Measurements from ENCODE around the gene STK17A. TPM values are rescaled to one million over a fixed set of nuclear protein-coding genes. Genes with fewer than 3 reads are reported as not detected.
"Not testable (repeated sequence)": the region's sequence is repeated elsewhere in the genome, so short reads cannot be mapped to it uniquely, and the experiment has no call there.

STK17A gene
- polyA plus RNA-seq, 2 donors, result 7.4 to 9.8 TPM

- Histone ChIP-seq H3K27ac (ENCODE audit: low read depth in 2 of 2, low read length in 1 of 2) (no peak overlapping the region), H3K36me3 (ENCODE audit: control insufficient read depth in 2 of 2, insufficient read depth in 2 of 2, low read length in 1 of 2) (no peaks in the 10 kb centered on the region), H3K27me3 (ENCODE audit: control insufficient read depth in 1 of 2, insufficient read depth in 2 of 2, low read length in 2 of 2) (no peaks in the 10 kb centered on the region), H3K9me3 (ENCODE audit: control insufficient read depth in 2 of 2, insufficient read depth in 1 of 2, low read depth in 1 of 2, low read length in 1 of 2) (no peaks in the 10 kb centered on the region), H3K4me1 (ENCODE audit: control insufficient read depth in 2 of 2, insufficient read depth in 2 of 2, low read length in 1 of 2) (no peaks in the 10 kb centered on the region), H3K4me3 (ENCODE audit: low read depth in 1 of 2, low read length in 2 of 2) (no peak overlapping the region)
- 89 to 95% methylated on average over 3 of the region's 3 CpGs for WGBS, 2 donors
These were observed 20.5 kb upstream of the STK17A start for GRCh38 chr7:43562383-43562782.

DNA sequence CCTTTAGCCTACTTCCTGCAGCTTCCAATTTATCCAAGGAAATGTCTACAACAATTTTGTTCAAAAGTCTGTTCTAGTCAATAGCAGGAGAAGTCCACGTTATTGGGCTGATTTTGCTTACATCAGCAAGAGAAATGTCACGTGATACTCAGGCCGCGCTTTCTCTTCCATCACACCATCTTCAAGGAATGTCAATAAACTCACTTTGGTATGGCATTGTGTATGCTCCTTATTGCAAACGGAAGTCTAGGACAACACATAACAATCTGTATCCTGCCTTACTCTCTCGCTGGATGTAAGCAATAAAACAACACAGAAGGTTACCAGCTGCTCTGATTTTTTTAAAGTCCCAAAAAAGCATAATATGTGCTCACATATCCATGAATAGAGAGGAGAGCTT, 17.1 kb upstream of the STK17A start:
- no peak overlapping the region for H3K27ac ChIP-seq (ENCODE audit: low read depth in 2 of 2, low read length in 1 of 2)
- H3K4me1 ChIP-seq (ENCODE audit: control insufficient read depth in 2 of 2, insufficient read depth in 2 of 2, low read length in 1 of 2), result peaks cover 0 to 3% of the 10 kb centered on the region in 2 donors
- H3K27me3 ChIP-seq (ENCODE audit: control insufficient read depth in 1 of 2, insufficient read depth in 2 of 2, low read length in 2 of 2), result no peaks in the 10 kb centered on the region
- H3K36me3 ChIP-seq (ENCODE audit: control insufficient read depth in 2 of 2, insufficient read depth in 2 of 2, low read length in 1 of 2), result no peaks in the 10 kb centered on the region
- WGBS, 2 donors, result 59 to 61% methylated on average over 6 of the region's 6 CpGs
- no peaks in the 10 kb centered on the region for H3K9me3 ChIP-seq (ENCODE audit: control insufficient read depth in 2 of 2, insufficient read depth in 1 of 2, low read depth in 1 of 2, low read length in 1 of 2)
- H3K4me3 ChIP-seq (ENCODE audit: low read depth in 1 of 2, low read length in 2 of 2), result no peak overlapping the region

GRCh38 chr7:43568529-43568928, 14.4 kb upstream of the STK17A start:
- 43 to 65% methylated on average over 6 of the region's 6 CpGs for WGBS, 2 donors
- no peaks in the 10 kb centered on the region for H3K9me3 ChIP-seq (ENCODE audit: control insufficient read depth in 2 of 2, insufficient read depth in 1 of 2, low read depth in 1 of 2, low read length in 1 of 2)
- no peaks in the 10 kb centered on the region for H3K27me3 ChIP-seq (ENCODE audit: control insufficient read depth in 1 of 2, insufficient read depth in 2 of 2, low read length in 2 of 2)
- H3K4me1 ChIP-seq (ENCODE audit: control insufficient read depth in 2 of 2, insufficient read depth in 2 of 2, low read length in 1 of 2), result peaks cover 0 to 3% of the 10 kb centered on the region in 2 donors
- H3K27ac ChIP-seq (ENCODE audit: low read depth in 2 of 2, low read length in 1 of 2), result peak overlapping the region; percentile 24 to 69
- H3K4me3 ChIP-seq (ENCODE audit: low read depth in 1 of 2, low read length in 2 of 2), result no peak overlapping the region
- H3K36me3 ChIP-seq (ENCODE audit: control insufficient read depth in 2 of 2, insufficient read depth in 2 of 2, low read length in 1 of 2), result no peaks in the 10 kb centered on the region

DNA sequence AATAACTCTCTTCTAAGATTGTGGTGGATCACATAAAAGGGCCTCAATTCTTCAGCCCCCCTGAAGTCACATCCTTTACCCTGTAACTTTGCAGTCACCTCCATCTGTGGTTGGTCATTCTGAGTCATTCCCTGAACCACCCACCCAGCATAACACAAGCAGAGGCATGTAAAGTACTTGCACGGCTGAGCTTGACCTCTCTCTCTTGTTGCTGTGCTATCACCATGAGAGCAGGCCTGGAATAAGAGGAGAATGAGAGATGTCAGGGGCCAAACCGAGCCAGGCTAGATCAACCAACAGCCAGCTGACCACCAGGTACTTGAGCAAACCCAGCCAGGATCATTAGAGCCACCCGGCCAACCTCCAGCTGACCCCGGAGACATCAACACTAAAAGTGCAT, 13.5 kb upstream of the STK17A start:
- Histone ChIP-seq H3K9me3 (ENCODE audit: control insufficient read depth in 2 of 2, insufficient read depth in 1 of 2, low read depth in 1 of 2, low read length in 1 of 2) (no peaks in the 10 kb centered on the region), H3K36me3 (ENCODE audit: control insufficient read depth in 2 of 2, insufficient read depth in 2 of 2, low read length in 1 of 2) (no peaks in the 10 kb centered on the region), H3K27ac (ENCODE audit: low read depth in 2 of 2, low read length in 1 of 2) (no peak overlapping the region), H3K4me1 (ENCODE audit: control insufficient read depth in 2 of 2, insufficient read depth in 2 of 2, low read length in 1 of 2) (peaks cover 0 to 3% of the 10 kb centered on the region in 2 donors), H3K27me3 (ENCODE audit: control insufficient read depth in 1 of 2, insufficient read depth in 2 of 2, low read length in 2 of 2) (no peaks in the 10 kb centered on the region), H3K4me3 (ENCODE audit: low read depth in 1 of 2, low read length in 2 of 2) (no peak overlapping the region)
- WGBS, 2 donors, result 72% methylated on average over 4 of the region's 4 CpGs

- Histone ChIP-seq H3K4me1 (ENCODE audit: control insufficient read depth in 2 of 2, insufficient read depth in 2 of 2, low read length in 1 of 2) (peaks cover 0 to 3% of the 10 kb centered on the region in 2 donors), H3K36me3 (ENCODE audit: control insufficient read depth in 2 of 2, insufficient read depth in 2 of 2, low read length in 1 of 2) (no peaks in the 10 kb centered on the region), H3K9me3 (ENCODE audit: control insufficient read depth in 2 of 2, insufficient read depth in 1 of 2, low read depth in 1 of 2, low read length in 1 of 2) (no peaks in the 10 kb centered on the region), H3K27ac (ENCODE audit: low read depth in 2 of 2, low read length in 1 of 2) (peak overlapping the region in 1 of 2 donors; percentile 4), H3K27me3 (ENCODE audit: control insufficient read depth in 1 of 2, insufficient read depth in 2 of 2, low read length in 2 of 2) (no peaks in the 10 kb centered on the region), H3K4me3 (ENCODE audit: low read depth in 1 of 2, low read length in 2 of 2) (no peak overlapping the region)
- WGBS, 2 donors, result 85 to 92% methylated on average over 4 of the region's 4 CpGs
These were observed 12.1 kb upstream of the STK17A start for GRCh38 chr7:43570688-43571365.

DNA sequence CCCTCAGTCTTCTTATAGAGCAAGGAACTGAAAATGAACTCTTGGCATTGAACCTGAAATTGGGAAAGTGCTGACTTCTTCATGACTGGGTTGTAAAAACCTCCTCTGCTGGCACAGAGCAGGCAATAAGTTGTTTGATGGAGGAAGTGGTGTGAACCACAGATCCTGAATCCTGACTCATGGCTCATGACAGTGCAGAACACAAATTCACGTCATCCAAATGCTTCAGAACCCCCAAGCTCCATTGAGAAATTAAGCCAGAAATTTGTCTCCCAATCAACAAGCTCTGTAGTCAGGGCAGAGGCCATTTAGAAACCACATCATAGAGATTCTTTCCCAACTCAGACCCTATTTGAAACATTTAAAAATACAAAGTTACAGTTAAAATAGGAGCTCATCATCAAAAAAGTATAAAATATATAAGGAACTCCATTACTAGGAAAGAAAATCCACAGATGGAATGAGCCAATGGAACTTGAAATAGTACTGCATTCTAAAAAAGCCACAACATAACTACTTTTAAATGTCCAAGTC, 10.3 kb upstream of the STK17A start:
- Histone ChIP-seq H3K4me1 (ENCODE audit: control insufficient read depth in 2 of 2, insufficient read depth in 2 of 2, low read length in 1 of 2) (peaks cover 0 to 3% of the 10 kb centered on the region in 2 donors), H3K9me3 (ENCODE audit: control insufficient read depth in 2 of 2, insufficient read depth in 1 of 2, low read depth in 1 of 2, low read length in 1 of 2) (no peaks in the 10 kb centered on the region), H3K36me3 (ENCODE audit: control insufficient read depth in 2 of 2, insufficient read depth in 2 of 2, low read length in 1 of 2) (no peaks in the 10 kb centered on the region), H3K4me3 (ENCODE audit: low read depth in 1 of 2, low read length in 2 of 2) (no peak overlapping the region), H3K27me3 (ENCODE audit: control insufficient read depth in 1 of 2, insufficient read depth in 2 of 2, low read length in 2 of 2) (no peaks in the 10 kb centered on the region), H3K27ac (ENCODE audit: low read depth in 2 of 2, low read length in 1 of 2) (no peak overlapping the region)
- 13 to 21% methylated on average over 1 of the region's 1 CpG for whole genome bisulfite sequencing, 2 donors

- H3K27ac ChIP-seq (ENCODE audit: low read depth in 2 of 2, low read length in 1 of 2); H3K9me3 ChIP-seq (ENCODE audit: control insufficient read depth in 2 of 2, insufficient read depth in 1 of 2, low read depth in 1 of 2, low read length in 1 of 2); H3K27me3 ChIP-seq (ENCODE audit: control insufficient read depth in 1 of 2, insufficient read depth in 2 of 2, low read length in 2 of 2); H3K4me3 ChIP-seq (ENCODE audit: low read depth in 1 of 2, low read length in 2 of 2); H3K36me3 ChIP-seq (ENCODE audit: control insufficient read depth in 2 of 2, insufficient read depth in 2 of 2, low read length in 1 of 2); H3K4me1 ChIP-seq (ENCODE audit: control insufficient read depth in 2 of 2, insufficient read depth in 2 of 2, low read length in 1 of 2): not testable (repeated sequence)
- WGBS, 2 donors, result 92 to 93% methylated on average over 2 of the region's 2 CpGs
These were observed 9.1 kb upstream of the STK17A start for GRCh38 chr7:43573832-43574231.

- Histone ChIP-seq H3K27me3 (ENCODE audit: control insufficient read depth in 1 of 2, insufficient read depth in 2 of 2, low read length in 2 of 2) (no peaks in the 10 kb centered on the region), H3K9me3 (ENCODE audit: control insufficient read depth in 2 of 2, insufficient read depth in 1 of 2, low read depth in 1 of 2, low read length in 1 of 2) (no peaks in the 10 kb centered on the region), H3K4me1 (ENCODE audit: control insufficient read depth in 2 of 2, insufficient read depth in 2 of 2, low read length in 1 of 2) (no peaks in the 10 kb centered on the region), H3K27ac (ENCODE audit: low read depth in 2 of 2, low read length in 1 of 2) (no peak overlapping the region), H3K36me3 (ENCODE audit: control insufficient read depth in 2 of 2, insufficient read depth in 2 of 2, low read length in 1 of 2) (no peaks in the 10 kb centered on the region), H3K4me3 (ENCODE audit: low read depth in 1 of 2, low read length in 2 of 2) (no peak overlapping the region)
- 92 to 93% methylated on average over 6 of the region's 6 CpGs for WGBS, 2 donors
These were observed 7.4 kb upstream of the STK17A start for GRCh38 chr7:43575506-43575905.

DNA sequence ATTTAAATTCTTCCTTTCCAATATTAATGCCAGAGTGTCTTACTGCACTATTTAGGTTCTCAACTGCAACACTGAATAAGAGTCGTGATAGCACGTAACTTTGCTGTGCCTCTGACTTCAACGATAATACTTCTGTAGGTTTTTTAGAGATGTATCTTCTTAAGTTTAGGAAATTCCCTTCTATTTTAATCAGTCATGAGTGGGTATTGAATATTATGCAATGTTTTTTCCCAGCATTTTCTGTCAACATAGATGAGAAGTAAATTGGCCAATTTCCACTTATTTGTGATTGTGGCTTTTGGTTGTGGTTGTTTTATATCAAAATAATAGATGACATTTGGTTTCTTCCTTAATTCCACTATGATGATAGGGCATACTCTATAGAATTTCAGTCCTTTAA, 6.7 kb upstream of the STK17A start:
- 91 to 94% methylated on average over 3 of the region's 3 CpGs for WGBS, 2 donors
- no peak overlapping the region for H3K4me3 ChIP-seq (ENCODE audit: low read depth in 1 of 2, low read length in 2 of 2)
- H3K27me3 ChIP-seq (ENCODE audit: control insufficient read depth in 1 of 2, insufficient read depth in 2 of 2, low read length in 2 of 2), result no peaks in the 10 kb centered on the region
- H3K36me3 ChIP-seq (ENCODE audit: control insufficient read depth in 2 of 2, insufficient read depth in 2 of 2, low read length in 1 of 2), result no peaks in the 10 kb centered on the region
- no peaks in the 10 kb centered on the region for H3K4me1 ChIP-seq (ENCODE audit: control insufficient read depth in 2 of 2, insufficient read depth in 2 of 2, low read length in 1 of 2)
- no peaks in the 10 kb centered on the region for H3K9me3 ChIP-seq (ENCODE audit: control insufficient read depth in 2 of 2, insufficient read depth in 1 of 2, low read depth in 1 of 2, low read length in 1 of 2)
- H3K27ac ChIP-seq (ENCODE audit: low read depth in 2 of 2, low read length in 1 of 2), result no peak overlapping the region

DNA sequence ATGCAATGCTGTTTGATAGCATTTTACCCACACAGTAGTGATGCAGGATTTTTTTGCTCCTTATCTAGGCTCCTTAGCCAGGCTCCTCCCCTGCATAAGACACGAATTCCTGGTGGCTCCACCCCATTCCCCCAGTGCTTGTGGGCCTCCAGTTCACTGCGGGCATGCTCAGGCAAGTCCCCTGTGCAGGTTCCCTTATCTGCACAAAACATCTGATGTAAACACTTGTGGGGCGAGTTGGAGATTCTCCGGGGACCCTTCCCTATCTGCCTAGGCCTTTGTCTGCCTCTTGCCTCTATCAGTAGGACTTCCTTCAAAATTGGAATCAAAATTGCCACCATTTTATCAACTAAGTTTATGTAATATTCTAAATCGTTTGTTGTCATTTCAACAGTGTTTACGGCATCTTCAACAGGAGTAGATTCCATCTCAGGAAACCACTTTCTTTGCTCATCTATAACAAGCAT, 5.4 kb upstream of the STK17A start:
- H3K36me3 ChIP-seq (ENCODE audit: control insufficient read depth in 2 of 2, insufficient read depth in 2 of 2, low read length in 1 of 2), result no peaks in the 10 kb centered on the region
- WGBS, 2 donors, result 60 to 64% methylated on average over 6 of the region's 6 CpGs
- H3K9me3 ChIP-seq (ENCODE audit: control insufficient read depth in 2 of 2, insufficient read depth in 1 of 2, low read depth in 1 of 2, low read length in 1 of 2), result no peaks in the 10 kb centered on the region
- no peaks in the 10 kb centered on the region for H3K27me3 ChIP-seq (ENCODE audit: control insufficient read depth in 1 of 2, insufficient read depth in 2 of 2, low read length in 2 of 2)
- no peaks in the 10 kb centered on the region for H3K4me1 ChIP-seq (ENCODE audit: control insufficient read depth in 2 of 2, insufficient read depth in 2 of 2, low read length in 1 of 2)
- no peak overlapping the region for H3K27ac ChIP-seq (ENCODE audit: low read depth in 2 of 2, low read length in 1 of 2)
- no peak overlapping the region for H3K4me3 ChIP-seq (ENCODE audit: low read depth in 1 of 2, low read length in 2 of 2)

Measured in esophagus (tissue), 2 donors.